MM.1S (cell line): ENCODE measurements around the gene EML6.

Source experiments
- DNase-seq: peaks from one replicate; pipeline ENCODE4 v3.0.0-alpha.2; 2015
- H2AFZ ChIP-seq: fragments of 300-600 bp; sonication (generic); 2 replicates; pipeline ENCODE4 v1.6.0; 2016; ENCODE audit warnings: antibody characterized with exemption, low read length
- H3F3A ChIP-seq: fragments of 300-600 bp; sonication (generic); 2 replicates; pipeline ENCODE4 v1.6.1; 2016; ENCODE audit warnings: mild to moderate bottlenecking, antibody characterized with exemption, low read length, moderate library complexity, mixed read lengths; ENCODE audit not compliant: insufficient read depth
- H3K27ac ChIP-seq: fragments of 300-600 bp; sonication (generic); 2 replicates; pipeline ENCODE4 v1.5.1; 2016; ENCODE audit warnings: mild to moderate bottlenecking, low read length
- H3K27me3 ChIP-seq: fragments of 300-600 bp; sonication (generic); replicated peaks from 2 replicates; pipeline ENCODE4 v1.6.0; 2016; ENCODE audit warnings: low read length; ENCODE audit not compliant: insufficient read depth
- H3K36me3 ChIP-seq: fragments of 300-600 bp; sonication (generic); replicated peaks from 2 replicates; pipeline ENCODE4 v1.6.1; 2016; ENCODE audit warnings: mild to moderate bottlenecking, low read length, mixed read lengths; ENCODE audit not compliant: insufficient read depth
- H3K4me1 ChIP-seq: fragments of 300-600 bp; sonication (generic); 2 replicates; pipeline ENCODE4 v1.6.1; 2016; ENCODE audit warnings: low read length, mixed read lengths
- H3K4me2 ChIP-seq: fragments of 300-600 bp; sonication (generic); 2 replicates; pipeline ENCODE4 v1.6.0; 2016; ENCODE audit warnings: low read depth, low read length
- H3K4me3 ChIP-seq: fragments of 300-600 bp; sonication (generic); 2 replicates; pipeline ENCODE4 v1.5.1; 2016; ENCODE audit warnings: low read length, mixed read lengths
- H3K79me2 ChIP-seq: fragments of 300-600 bp; sonication (generic); 2 replicates; pipeline ENCODE4 v1.6.1; 2016; ENCODE audit warnings: mixed run types, low read length, mixed read lengths
- H3K9ac ChIP-seq: fragments of 300-600 bp; sonication (generic); 2 replicates; pipeline ENCODE4 v1.6.1; 2016; ENCODE audit warnings: low read length, mixed read lengths
- H3K9me2 ChIP-seq: fragments of 300-600 bp; sonication (generic); replicated peaks from 2 replicates; pipeline ENCODE4 v1.6.1; 2016; ENCODE audit warnings: mild to moderate bottlenecking, low read length, mixed read lengths; ENCODE audit not compliant: insufficient read depth
- H3K9me3 ChIP-seq: fragments of 300-600 bp; sonication (generic); replicated peaks from 2 replicates; pipeline ENCODE4 v1.6.1; 2016; ENCODE audit warnings: mild to moderate bottlenecking, low read length, mixed read lengths; ENCODE audit not compliant: insufficient read depth
- H4K20me1 ChIP-seq: fragments of 300-600 bp; sonication (generic); 2 replicates; pipeline ENCODE4 v1.6.1; 2016; ENCODE audit warnings: mild to moderate bottlenecking, low read length, moderate library complexity, mixed read lengths; ENCODE audit not compliant: insufficient read depth
- CTCF ChIP-seq: fragments of 300-600 bp; sonication (generic); IDR thresholded peaks from 2 replicates; pipeline ENCODE4 v1.5.1; 2016; ENCODE audit warnings: antibody characterized with exemption, low read length, mixed read lengths
- EZH2 ChIP-seq: fragments of 300-600 bp; sonication (generic); optimal IDR thresholded peaks from 2 replicates; pipeline ENCODE3; 2017; ENCODE audit warnings: low read depth, mild to moderate bottlenecking, antibody characterized with exemption, low read length, mixed read lengths
- EZH2phosphoT487 ChIP-seq: fragments of 300-600 bp; sonication (generic); IDR thresholded peaks from 2 replicates; pipeline ENCODE4 v1.6.1; 2018; ENCODE audit warnings: antibody characterized with exemption, low read length

EML6 gene

GRCh38 chr2:54927751-54928615 lies 204.5 kb downstream of the EML6 start:
- no peaks in the 10 kb centered on the region for H4K20me1 ChIP-seq
- TF ChIP-seq EZH2phosphoT487 (no peak), CTCF (no peak), EZH2 (no peak)

GRCh38 chr2:54928719-54929118 lies 205.3 kb downstream of the EML6 start:
- Histone ChIP-seq H3K36me3 (no peaks in the 10 kb centered on the region), H2AFZ (no peak overlapping the region), H3K27me3 (no peaks in the 10 kb centered on the region), H3K4me2 (no peak overlapping the region), H3K9ac (no peak overlapping the region), H3K27ac (no peak overlapping the region), H3K79me2 (no peaks in the 10 kb centered on the region), H3F3A (no peaks in the 10 kb centered on the region), H3K9me2 (no peaks in the 10 kb centered on the region), H3K9me3 (no peaks in the 10 kb centered on the region), H3K4me3 (no peak overlapping the region), H3K4me1 (0 out of 2 replicates have a peak, but pooled peaks cover 7% of the 10 kb centered on the region), H4K20me1 (no peaks in the 10 kb centered on the region)
- TF ChIP-seq CTCF, result no peak
- TF ChIP-seq EZH2, result no peak
- no peak for TF ChIP-seq EZH2phosphoT487
- no peak for DNase-seq

More at GRCh38 chr2:54927751-54928615, 204.5 kb downstream of the EML6 start:
- no peak overlapping the region for H2AFZ ChIP-seq
- H3K27ac ChIP-seq, result no peak overlapping the region
- H3K9me3 ChIP-seq, result no peaks in the 10 kb centered on the region
- H3K4me3 ChIP-seq, result no peak overlapping the region
- H3K4me2 ChIP-seq, result no peak overlapping the region
- 0 out of 2 replicates have a peak, but pooled peaks cover 7% of the 10 kb centered on the region for H3K4me1 ChIP-seq
- no peaks in the 10 kb centered on the region for H3K27me3 ChIP-seq
- H3K79me2 ChIP-seq, result no peaks in the 10 kb centered on the region
- no peaks in the 10 kb centered on the region for H3F3A ChIP-seq
- H3K36me3 ChIP-seq, result no peaks in the 10 kb centered on the region
- H3K9me2 ChIP-seq, result no peaks in the 10 kb centered on the region
- H3K9ac ChIP-seq, result no peak overlapping the region
- no peak for DNase-seq

- no peak overlapping the region for H3K4me2 ChIP-seq
- DNase-seq, result no peak
- no peaks in the 10 kb centered on the region for H3K79me2 ChIP-seq
- H3K9me3 ChIP-seq, result no peaks in the 10 kb centered on the region
- no peaks in the 10 kb centered on the region for H3K36me3 ChIP-seq
- H3K9ac ChIP-seq, result no peak overlapping the region
- no peak overlapping the region for H2AFZ ChIP-seq
- no peaks in the 10 kb centered on the region for H3K27me3 ChIP-seq
- no peak overlapping the region for H3K27ac ChIP-seq
- no peak for TF ChIP-seq CTCF
- TF ChIP-seq EZH2, result no peak
- TF ChIP-seq EZH2phosphoT487, result no peak
- H3K4me3 ChIP-seq, result no peak overlapping the region
- H3F3A ChIP-seq, result no peaks in the 10 kb centered on the region
- H4K20me1 ChIP-seq, result no peaks in the 10 kb centered on the region
- 0 out of 2 replicates have a peak, but pooled peaks cover 11% of the 10 kb centered on the region for H3K4me1 ChIP-seq
- no peaks in the 10 kb centered on the region for H3K9me2 ChIP-seq
Observed at GRCh38 chr2:54931473-54931872, 208.0 kb downstream of the EML6 start.
